Measurements from ENCODE around the gene BTD.

Gene BTD

DNA sequence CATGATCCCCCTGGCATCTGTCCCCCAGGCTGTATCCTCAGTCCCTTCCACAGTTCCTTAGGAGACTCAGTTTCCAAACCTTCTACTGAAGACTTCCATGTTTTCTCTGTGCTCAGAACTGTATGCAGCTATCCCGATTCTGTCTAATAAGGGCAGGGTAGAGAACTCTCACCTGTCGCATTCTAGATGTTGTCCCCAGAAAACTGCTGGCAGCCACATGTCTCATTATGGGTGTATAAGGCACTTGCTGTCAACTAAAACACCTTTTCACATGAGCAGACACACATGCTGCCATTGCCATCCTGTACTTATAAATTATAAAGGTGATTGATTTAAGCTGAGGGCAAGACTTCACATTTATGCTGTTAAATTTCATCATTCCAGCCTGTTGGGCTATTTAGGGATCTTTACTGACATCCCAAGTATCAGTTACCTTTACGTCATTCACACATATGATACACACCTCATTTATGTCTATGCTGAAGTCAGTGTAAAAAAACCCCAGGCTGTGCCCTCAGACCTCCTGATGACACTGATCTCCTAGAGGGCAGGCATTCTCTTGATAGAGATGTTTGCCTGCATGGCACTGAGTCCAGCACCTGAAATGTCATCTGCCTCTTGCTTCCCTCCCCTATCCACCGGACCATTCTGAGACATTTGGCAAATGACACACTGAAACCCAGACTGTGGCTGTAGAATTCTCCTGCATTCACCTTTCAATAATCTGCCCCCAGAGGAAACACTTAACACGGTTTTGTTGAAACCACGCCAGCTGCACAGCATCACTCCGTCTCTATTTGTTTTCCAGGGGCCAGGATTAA, 35.8 kb downstream of the BTD start:
- DNase-seq, result peak; percentile 10

DNA sequence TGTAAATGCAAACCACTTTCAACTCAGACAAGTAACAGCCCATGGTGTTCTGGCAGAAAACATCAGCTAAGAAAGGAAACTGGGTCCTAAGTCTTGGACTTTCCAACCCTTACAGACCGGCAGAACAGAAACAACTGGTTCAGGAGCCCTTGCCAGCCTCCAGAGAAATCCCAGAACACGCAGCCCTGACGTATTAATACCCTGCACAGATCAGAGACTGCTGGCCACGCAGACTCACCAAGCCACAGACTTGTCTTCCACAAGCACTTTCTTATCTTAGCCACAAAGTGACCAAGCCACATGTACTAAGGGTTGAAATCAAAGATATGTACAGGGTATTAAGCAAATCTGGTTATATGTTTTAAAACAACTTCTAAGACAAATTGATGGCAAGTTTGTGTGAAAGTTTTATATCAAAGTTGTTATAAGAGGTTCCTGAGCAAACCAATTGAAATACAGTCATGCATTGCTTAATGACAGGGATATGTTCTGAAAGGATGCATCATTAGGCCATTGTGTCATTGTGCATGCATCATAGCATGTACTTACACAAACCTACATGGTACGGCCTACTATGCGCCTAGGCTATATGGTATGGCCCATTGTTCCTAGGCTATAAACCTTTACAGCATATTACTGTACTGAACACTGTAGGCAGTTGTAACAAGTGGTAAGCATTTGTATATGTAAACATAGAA, 36.8 kb downstream of the BTD start:
- no peak for DNase-seq

GRCh38 chr3:15638891-15639262, 37.3 kb downstream of the BTD start:
- DNase-seq, result no peak

GRCh38 chr3:15645246-15645645, 43.7 kb downstream of the BTD start:
- no peak for DNase-seq

- no peak for DNase-seq
Measured at GRCh38 chr3:15645740-15646501, 44.4 kb downstream of the BTD start.

- no peak for DNase-seq
Measured at GRCh38 chr3:15646851-15647511, 45.4 kb downstream of the BTD start.

DNA sequence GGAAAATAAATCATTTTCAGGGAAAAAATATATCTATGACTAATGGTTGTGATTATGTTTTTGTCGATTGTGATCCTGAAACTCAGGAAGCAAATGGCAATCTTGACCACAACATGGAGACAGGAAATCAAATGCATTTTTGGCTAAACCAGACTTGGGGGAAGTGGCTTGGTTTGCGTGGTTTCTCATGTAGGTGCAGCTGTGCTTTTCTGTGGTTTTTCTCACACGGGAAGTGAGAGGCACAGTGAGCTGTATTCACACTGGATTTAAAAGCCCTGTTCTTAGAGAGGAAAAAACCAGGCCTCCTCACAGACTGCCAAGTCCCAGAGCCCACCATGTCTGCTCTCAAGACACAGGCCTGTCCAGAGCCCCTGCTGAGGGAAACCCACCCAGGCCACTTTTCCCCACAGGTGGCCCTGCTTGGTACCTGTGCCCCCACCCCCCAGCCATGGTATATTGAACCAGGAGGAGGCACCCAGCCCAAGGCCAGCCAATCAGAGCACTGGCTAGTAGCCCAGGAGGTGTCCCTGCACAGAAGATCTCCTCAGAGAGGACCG, 46.1 kb downstream of the BTD start:
- DNase-seq, result no peak

DNA sequence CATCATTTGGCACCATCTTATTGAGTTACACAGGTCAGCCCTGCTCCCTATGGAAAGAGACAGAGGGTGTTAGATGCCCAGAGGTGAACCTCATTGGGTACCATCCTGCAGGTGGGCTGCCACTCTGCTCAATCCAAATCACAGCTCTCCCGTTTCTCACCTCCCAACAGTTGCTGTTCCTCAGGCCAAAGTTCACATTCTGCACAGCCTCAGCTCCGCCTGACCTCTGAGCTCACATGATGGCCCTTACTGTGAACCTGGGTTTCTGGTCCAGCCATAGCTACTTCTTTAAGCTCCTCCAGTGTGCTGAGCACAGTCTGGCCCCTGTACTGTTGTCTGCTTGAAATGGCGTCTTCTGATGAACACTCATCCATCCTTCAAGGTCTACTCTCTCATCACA, 47.8 kb downstream of the BTD start:
- DNase-seq, result no peak

DNA sequence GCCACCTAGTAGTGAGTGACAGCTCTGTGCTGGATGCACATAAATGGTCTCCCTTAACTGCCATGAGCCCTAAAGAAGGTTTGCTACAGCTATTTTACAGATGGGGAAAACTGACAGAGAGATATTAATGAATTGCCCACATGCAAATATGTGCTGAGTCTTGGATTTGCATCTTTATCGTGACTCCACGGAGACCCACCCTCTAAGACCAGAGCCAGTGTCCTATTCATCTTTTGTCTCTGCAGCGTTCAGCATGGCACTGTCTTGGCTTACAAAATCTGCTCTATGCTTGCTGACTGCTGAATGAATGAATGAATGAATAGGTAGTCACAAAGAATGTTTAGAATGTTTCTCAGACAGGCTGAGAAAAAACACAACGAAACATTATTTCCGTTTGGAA, 48.3 kb downstream of the BTD start:
- DNase-seq, result no peak

GRCh38 chr3:15651396-15651795, 49.9 kb downstream of the BTD start:
- no peak for DNase-seq

- no peak for DNase-seq
Measured at GRCh38 chr3:15653321-15653720, 51.8 kb downstream of the BTD start.

GRCh38 chr3:15654127-15654526, 52.6 kb downstream of the BTD start:
- no peak for DNase-seq

- no peak for DNase-seq
Measured at GRCh38 chr3:15654891-15655290, 53.3 kb downstream of the BTD start.

DNA sequence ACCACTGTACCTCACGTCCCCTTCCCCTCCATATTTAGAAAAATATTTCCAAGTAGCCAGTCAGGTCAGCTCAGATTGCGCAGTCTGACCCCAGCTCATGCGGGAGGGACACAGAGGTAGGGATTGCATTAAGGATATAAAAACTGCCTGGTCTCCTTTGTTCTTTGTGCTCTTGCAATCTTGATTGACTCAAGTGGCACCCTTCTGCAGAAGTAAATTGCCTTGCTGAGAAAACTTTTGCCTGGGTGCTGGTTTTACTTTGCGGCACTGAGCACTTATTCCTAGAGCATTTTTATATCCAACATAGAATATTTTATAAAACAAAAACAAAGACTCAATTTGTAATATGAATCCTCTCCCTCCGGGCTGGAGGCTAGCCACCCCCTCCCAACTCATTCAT, 54.8 kb downstream of the BTD start:
- no peak for DNase-seq

- no peak for DNase-seq
Measured at GRCh38 chr3:15657016-15657415, 55.5 kb downstream of the BTD start.

- DNase-seq, result no peak
Measured at GRCh38 chr3:15659254-15659975, 57.9 kb downstream of the BTD start.

- no peak for DNase-seq
Measured at GRCh38 chr3:15660055-15660935, 58.8 kb downstream of the BTD start.

DNA sequence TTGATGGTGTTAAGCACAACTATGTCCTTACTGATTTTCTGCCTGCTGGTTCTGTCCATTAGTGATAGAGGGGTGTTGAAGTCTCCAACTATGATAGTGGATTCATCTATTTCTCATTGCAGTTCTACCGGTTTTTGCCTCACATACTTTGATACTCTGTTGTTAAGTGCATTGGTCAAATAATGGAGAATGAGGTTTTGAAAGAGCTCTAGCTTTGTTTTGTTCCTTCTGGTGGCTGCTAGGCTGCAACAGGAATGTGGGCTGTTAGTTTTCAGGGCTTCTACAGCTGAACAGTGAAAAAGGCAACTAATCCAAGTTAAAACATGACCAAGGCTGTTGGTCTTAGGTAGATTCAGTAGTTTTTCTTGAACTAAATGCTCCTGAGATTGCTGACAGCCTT, 62.6 kb downstream of the BTD start:
- no peak for DNase-seq

DNA sequence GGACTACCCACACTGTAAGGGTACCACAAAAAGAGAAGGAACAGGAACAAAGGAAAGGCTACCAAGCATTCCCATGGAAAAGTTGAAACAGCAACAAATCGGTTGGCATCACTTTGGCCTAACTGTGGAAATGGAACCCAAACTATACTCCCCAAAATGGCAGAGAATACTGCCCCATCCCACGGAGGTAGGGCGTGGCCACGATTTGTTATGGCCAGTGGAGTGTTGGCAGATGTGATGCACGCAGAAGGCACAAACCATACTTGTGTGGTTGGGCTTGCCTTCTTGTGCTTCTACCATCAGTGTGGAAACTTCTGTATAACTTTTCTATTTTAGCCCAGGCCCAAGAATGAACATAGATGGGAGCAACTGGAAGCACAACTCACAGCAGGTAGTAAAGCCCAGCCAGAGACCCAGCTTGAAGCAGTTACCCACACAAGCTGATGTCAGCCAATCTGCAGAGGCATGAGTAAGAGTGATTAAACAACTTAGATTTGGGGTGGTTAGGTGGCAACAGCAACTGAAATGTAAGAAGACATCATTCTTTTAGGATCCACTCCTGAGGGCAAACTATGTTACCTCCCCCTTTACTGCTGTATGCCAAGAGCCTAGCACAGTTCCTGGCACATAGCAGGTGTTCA, 64.1 kb downstream of the BTD start:
- DNase-seq, result no peak

GRCh38 chr3:15666277-15666676, 64.7 kb downstream of the BTD start:
- DNase-seq, result no peak

GRCh38 chr3:15667484-15667883, 65.9 kb downstream of the BTD start:
- no peak for DNase-seq
